Epithelial cell of proximal tubule (primary cell): ENCODE results near the gene IL22. TPM values are rescaled to one million over a fixed set of nuclear protein-coding genes. Genes with fewer than 3 reads are reported as not detected.
A peak's percentile ranks its signal among the peaks of the same experiment; 100 is the strongest.

ENCODE experiments used
- DNase-seq: peaks from one replicate; pipeline ENCODE4 v3.0.0-alpha.2; 2011; ENCODE audit warnings: low read depth
- H3K4me3 ChIP-seq: 2 replicates; pipeline ENCODE4 v1.5.1; 2011; ENCODE audit warnings: low read depth, mild to moderate bottlenecking, low read length
- total RNA-seq: library from RNA; depleted of rRNA; stranded (reverse); fragments of >200 nt; gene quantifications from 2 replicates; pipeline ENCODE4 v1.2.3, GENCODE V29; 2015
- TF ChIP-seq, protein P1 (sequence below): conservative IDR thresholded peaks from 2 replicates; pipeline ENCODE4 v1.5.1; 2012; ENCODE audit warnings: low read depth, mild to moderate bottlenecking, low read length

IL22 gene
- total RNA-seq, 1 donor from 2014 or later: not detected

DNA sequence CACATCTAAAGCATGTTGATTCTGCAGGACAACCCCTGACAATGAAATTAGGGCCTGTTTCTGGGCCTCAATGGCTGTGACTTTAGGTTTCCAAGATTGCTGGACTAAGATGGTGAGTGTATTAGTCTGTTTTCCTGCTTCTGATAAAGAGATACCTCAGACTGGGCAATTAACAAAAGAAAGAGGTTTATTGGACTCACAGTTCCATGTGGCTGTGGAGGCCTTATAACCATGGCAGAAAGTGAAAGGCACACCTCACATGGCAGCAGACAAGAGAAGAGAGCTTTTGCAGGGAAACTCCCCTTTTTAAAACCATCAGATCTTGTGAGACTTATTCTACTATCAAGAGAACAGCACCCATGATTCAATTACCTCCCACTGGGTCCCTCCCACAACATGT lies 10.6 kb downstream of the IL22 start:
- TF ChIP-seq, protein P1, sequence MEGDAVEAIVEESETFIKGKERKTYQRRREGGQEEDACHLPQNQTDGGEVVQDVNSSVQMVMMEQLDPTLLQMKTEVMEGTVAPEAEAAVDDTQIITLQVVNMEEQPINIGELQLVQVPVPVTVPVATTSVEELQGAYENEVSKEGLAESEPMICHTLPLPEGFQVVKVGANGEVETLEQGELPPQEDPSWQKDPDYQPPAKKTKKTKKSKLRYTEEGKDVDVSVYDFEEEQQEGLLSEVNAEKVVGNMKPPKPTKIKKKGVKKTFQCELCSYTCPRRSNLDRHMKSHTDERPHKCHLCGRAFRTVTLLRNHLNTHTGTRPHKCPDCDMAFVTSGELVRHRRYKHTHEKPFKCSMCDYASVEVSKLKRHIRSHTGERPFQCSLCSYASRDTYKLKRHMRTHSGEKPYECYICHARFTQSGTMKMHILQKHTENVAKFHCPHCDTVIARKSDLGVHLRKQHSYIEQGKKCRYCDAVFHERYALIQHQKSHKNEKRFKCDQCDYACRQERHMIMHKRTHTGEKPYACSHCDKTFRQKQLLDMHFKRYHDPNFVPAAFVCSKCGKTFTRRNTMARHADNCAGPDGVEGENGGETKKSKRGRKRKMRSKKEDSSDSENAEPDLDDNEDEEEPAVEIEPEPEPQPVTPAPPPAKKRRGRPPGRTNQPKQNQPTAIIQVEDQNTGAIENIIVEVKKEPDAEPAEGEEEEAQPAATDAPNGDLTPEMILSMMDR: no peak

DNA sequence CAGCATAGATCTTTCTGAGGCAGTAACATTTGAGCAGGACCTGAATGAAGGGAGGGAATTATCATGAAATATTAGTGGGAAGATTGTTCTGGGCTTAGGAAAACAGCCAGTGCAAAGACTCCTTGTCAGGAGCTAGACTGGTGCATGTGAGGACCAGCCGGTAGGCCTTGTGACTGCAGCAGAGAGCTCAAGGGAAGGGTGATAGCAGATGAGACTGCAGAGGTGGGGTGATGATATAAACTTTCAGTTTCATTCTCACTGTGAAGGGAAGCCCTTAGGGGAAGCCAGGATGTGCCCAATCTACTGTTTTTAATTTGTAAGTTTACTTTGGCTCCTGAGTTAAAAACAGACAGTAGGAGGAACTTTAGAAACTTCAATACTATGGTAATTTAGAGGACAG lies 12.4 kb downstream of the IL22 start:
- H3K4me3 ChIP-seq: no peak overlapping the region
- no peak for DNase-seq
- TF ChIP-seq, protein P1: no peak

More for the DNA sequence above, 10.6 kb downstream of the IL22 start:
- DNase-seq: no peak
- no peak overlapping the region for H3K4me3 ChIP-seq

DNA sequence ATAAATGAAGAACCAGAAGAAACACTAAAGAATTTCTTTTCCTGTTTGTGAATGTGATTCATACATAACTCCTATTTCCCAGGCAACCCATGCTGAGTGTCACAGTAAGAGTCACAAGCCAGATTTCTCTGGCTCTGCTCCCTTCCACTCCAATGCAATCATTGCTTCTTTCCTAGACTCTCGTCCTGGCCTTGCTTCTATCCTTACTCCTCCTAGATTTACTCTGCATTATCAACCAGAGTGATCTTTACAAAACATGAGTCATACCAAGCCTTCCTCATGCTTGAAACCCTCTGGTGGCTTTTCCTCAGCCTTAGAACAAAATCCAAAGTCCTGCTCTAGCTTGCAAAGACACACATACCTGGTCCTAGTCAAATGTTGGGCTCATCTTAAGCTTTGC lies 13.3 kb downstream of the IL22 start:
- H3K4me3 ChIP-seq: no peak overlapping the region
- DNase-seq: no peak
- TF ChIP-seq, protein P1: no peak

DNA sequence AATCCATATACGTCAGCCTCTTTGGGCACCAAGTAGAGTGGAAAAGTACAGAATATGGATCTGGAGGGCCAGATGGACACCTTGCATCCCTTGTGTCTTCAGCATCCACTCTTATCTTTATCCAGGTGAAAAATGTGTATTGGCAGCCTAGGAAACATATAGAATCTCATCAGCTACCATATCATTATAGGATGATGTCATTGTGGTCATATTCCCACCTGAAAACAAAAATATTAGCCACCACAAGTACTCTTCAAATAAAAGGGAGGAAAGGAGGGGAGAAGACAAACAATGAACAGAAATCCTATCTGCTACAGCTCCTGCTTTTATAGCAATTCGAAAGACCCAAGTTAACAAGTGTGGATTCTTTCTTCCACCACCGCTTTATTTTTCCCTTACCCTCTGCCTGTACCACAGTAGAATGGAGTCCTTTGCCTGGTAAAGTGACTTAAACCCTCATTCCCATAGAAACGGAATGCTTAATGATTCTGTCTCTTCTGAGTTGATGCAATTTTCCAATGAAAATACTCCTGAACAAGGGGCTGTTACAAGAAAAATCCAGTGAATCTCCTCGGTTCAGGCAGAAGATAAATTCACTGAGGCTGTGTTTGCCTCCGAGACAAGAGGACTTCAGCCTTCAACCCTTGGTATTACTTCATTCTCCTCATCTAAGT lies 14.0 kb downstream of the IL22 start:
- no peak overlapping the region for H3K4me3 ChIP-seq
- TF ChIP-seq, protein P1: no peak
- DNase-seq: no peak

DNA sequence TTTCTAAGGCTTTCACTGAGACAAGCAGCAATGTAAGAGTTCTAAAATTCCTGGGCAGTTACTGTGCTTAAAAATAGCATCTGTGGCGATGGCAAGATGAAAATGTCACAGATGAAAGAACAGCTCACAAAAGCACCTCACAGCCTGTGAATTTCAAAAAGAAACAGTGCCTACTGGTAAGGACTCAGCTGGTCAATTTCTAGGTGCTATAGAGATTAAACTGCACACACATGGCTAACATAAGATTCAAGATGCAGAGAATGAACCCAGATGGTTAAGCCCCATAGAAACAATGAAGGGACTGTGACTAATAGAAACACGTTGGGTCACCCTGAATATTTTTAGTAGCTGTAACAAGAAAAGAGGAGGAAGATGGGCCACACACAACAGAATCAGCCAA lies 15.8 kb downstream of the IL22 start:
- DNase-seq: no peak
- no peak overlapping the region for H3K4me3 ChIP-seq
- TF ChIP-seq, protein P1: no peak

DNA sequence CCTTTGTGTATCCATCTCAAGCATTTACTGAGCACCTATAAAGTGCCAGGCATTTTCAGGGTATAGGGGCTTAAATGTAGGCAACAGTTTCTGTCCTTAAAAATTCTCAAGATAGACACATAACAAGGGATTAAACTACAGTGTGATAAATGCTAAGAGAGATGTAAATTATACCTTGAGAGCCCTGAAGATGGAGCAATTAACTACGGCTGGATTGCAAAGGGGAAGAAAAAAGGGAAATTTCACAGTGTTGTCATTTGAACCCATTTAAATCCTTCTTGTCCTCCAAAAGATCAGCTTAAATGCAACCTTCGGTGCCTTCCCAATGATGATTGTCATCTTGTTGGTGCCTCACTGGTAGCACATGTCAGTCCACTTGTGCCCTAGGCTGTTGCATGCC lies 16.3 kb downstream of the IL22 start:
- TF ChIP-seq, protein P1: peak; percentile 21
- H3K4me3 ChIP-seq: no peak overlapping the region
- no peak for DNase-seq

DNA sequence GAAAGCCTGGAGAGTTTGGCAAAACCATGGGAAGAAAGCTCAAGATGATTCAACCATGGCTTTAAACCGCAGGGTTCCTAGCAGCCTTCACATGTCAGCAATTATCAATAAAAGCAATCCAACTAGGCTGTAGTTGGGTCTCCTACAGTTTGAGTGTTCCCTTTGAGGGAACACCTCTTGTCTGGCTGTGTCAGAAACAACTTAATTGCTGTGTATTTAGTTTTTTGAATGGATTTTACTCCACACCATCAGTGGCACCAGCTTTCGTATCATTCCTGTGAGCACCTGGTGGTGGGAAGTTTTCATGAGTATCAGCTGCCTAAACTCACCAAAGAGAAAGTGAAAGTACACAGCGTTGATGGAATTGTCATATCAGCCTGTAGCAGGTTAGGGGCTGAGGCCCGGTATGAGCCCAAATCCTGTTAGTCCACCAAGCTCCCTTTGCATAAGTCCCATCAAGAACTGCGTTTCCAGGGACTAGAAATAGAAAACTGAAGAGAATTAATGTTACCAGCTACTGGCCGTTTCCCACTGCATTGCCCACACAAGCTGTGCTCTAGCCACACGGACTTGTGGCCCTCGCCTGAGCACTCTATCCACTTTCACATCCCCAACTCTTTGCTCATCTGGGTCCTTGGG lies 16.9 kb downstream of the IL22 start:
- DNase-seq: no peak
- TF ChIP-seq, protein P1: peak; percentile 16
- H3K4me3 ChIP-seq: peak overlapping the region; percentile 35
